SK-N-SH (cell line): ENCODE data around the gene TNXB.
"Not testable (repeated sequence)": the region's sequence is repeated elsewhere in the genome, so short reads cannot be mapped to it uniquely, and the experiment has no call there.

ENCODE experiments used
- FOXJ3 ChIP-seq: sonication (generic); formaldehyde crosslinking; IDR thresholded peaks from 2 replicates; pipeline ENCODE4 v1.5.1; 2020; ENCODE audit warnings: mild to moderate bottlenecking, missing genetic modification reagents
- JUND ChIP-seq: IDR thresholded peaks from 2 replicates; pipeline ENCODE4 v1.4.0; 2012
- TF ChIP-seq, protein P1 (sequence below): IDR thresholded peaks from 2 replicates; pipeline ENCODE4 v1.4.0; 2012; ENCODE audit warnings: low read depth

DNA sequence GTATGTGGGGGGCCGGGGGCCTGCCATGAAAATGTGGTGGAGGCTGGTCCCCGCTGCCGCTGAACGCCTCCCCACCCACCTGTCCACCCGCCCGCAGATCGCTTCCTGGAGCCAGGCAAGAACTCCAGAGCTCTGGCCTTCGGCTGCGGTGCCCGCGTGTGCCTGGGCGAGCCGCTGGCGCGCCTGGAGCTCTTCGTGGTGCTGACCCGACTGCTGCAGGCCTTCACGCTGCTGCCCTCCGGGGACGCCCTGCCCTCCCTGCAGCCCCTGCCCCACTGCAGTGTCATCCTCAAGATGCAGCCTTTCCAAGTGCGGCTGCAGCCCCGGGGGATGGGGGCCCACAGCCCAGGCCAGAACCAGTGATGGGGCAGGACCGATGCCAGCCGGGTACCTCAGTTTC lies 101.1 kb downstream of the TNXB start:
- TF ChIP-seq, protein P1, sequence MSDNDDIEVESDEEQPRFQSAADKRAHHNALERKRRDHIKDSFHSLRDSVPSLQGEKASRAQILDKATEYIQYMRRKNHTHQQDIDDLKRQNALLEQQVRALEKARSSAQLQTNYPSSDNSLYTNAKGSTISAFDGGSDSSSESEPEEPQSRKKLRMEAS, result not testable (repeated sequence)
- not testable (repeated sequence) for TF ChIP-seq FOXJ3 (CRISPR knock-in tag); JUND
